Measurements from ENCODE around the gene HDHD2.

The HDHD2 gene

GRCh38 chr18:47149457-47150028 is 757 bp downstream of the HDHD2 start:
- DNase-seq (ENCODE audit: low read depth): peak; percentile 7
- H3K4me3 ChIP-seq (ENCODE audit: control insufficient read depth, low read depth, low read length): peak overlapping the region; percentile 85
- TF ChIP-seq CTCF (conservative IDR thresholded peaks at IDR 0.05; ENCODE audit: control insufficient read depth, insufficient read depth, low read depth, low read length): no peak

- no peak for TF ChIP-seq CTCF (conservative IDR thresholded peaks at IDR 0.05; ENCODE audit: control insufficient read depth, insufficient read depth, low read depth, low read length)
- no peak for DNase-seq (ENCODE audit: low read depth)
- H3K4me3 ChIP-seq (ENCODE audit: control insufficient read depth, low read depth, low read length): no peak overlapping the region
Observed at GRCh38 chr18:47146206-47146605, 4.1 kb downstream of the HDHD2 start.

GRCh38 chr18:47143899-47144485 is 6.3 kb downstream of the HDHD2 start:
- no peak for TF ChIP-seq CTCF (conservative IDR thresholded peaks at IDR 0.05; ENCODE audit: control insufficient read depth, insufficient read depth, low read depth, low read length)

GRCh38 chr18:47143153-47143552 is 7.1 kb downstream of the HDHD2 start:
- TF ChIP-seq CTCF (conservative IDR thresholded peaks at IDR 0.05; ENCODE audit: control insufficient read depth, insufficient read depth, low read depth, low read length): no peak
- no peak for DNase-seq (ENCODE audit: low read depth)
- no peak overlapping the region for H3K4me3 ChIP-seq (ENCODE audit: control insufficient read depth, low read depth, low read length)

More at GRCh38 chr18:47143899-47144485, 6.3 kb downstream of the HDHD2 start:
- DNase-seq (ENCODE audit: low read depth): no peak
- no peak overlapping the region for H3K4me3 ChIP-seq (ENCODE audit: control insufficient read depth, low read depth, low read length)

- TF ChIP-seq CTCF (conservative IDR thresholded peaks at IDR 0.05; ENCODE audit: control insufficient read depth, insufficient read depth, low read depth, low read length): no peak
- H3K4me3 ChIP-seq (ENCODE audit: control insufficient read depth, low read depth, low read length): no peak overlapping the region
- DNase-seq (ENCODE audit: low read depth): no peak
Observed at GRCh38 chr18:47141289-47141688, 9.0 kb downstream of the HDHD2 start.

- TF ChIP-seq CTCF (conservative IDR thresholded peaks at IDR 0.05; ENCODE audit: control insufficient read depth, insufficient read depth, low read depth, low read length): no peak
- no peak overlapping the region for H3K4me3 ChIP-seq (ENCODE audit: control insufficient read depth, low read depth, low read length)
Observed at GRCh38 chr18:47121146-47121545, 29.2 kb downstream of the HDHD2 start.

More at GRCh38 chr18:47121146-47121545, 29.2 kb downstream of the HDHD2 start:
- DNase-seq (ENCODE audit: low read depth): no peak

Measured in fibroblast of mammary gland (primary cell).